ENCODE data around the gene BCHE.

- TF ChIP-seq GATA2 (IDR thresholded peaks at IDR 0.05; ENCODE audit: low read depth, low read length) (no peak), GATA3 (IDR thresholded peaks at IDR 0.05; ENCODE audit: low read depth, low read length) (no peak)
These were observed 107.5 kb downstream of the BCHE start for GRCh38 chr3:165729756-165730155.

Data from SH-SY5Y (cell line).